ENCODE data around the gene ELFN1.

DNA sequence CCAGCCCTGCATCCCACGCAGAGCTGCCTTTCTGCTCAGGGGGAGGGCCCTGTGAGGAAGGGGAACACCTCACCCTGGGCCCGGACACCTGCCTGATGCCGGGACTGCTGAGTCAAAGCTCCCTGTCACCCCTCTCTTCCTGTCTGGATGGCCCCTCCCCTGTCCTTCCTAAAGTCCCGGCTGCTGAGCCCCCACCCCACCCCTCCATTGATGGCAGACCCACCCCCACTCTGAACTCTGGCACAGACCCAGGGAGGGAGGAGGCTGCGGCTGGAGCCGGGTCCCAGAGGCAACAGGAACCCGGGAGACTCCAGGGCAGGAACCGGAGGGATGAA is 78.7 kb downstream of the ELFN1 start:
- TF ChIP-seq GATA2 (IDR thresholded peaks at IDR 0.05; ENCODE audit: low read depth, low read length) = no peak
- no peak for TF ChIP-seq GATA3 (IDR thresholded peaks at IDR 0.05; ENCODE audit: low read depth, low read length)

Data from SH-SY5Y (cell line).